PC-3 (cell line): ENCODE results near the gene KCND3. TPM values are rescaled to one million over a fixed set of nuclear protein-coding genes. Genes with fewer than 3 reads are reported as not detected.

Experiments used
- ATAC-seq: fragments of 200-7000 bp; cut with Tn5 transposase; 2 replicates; pipeline ENCODE4 v1.9.1; 2020; ENCODE audit warnings: mild to moderate bottlenecking, moderate library complexity
- BruUV-seq: library from RNA; stranded (reverse); fragments of 400-500 nt; replicated peaks from 2 replicates; lab custom pipeline; 2021; lab: Mats Ljungman, UMichigan
- CTCF ChIA-PET: fragments of 300-600 bp; sonication (Branson Sonifier 250); formaldehyde crosslinking; loops from one replicate; lab custom pipeline; 2022; ENCODE audit warnings: antibody characterized with exemption; lab: Charles Lee
- POLR2A ChIA-PET: fragments of 300-600 bp; sonication (Branson Sonifier 250); formaldehyde crosslinking; loops from one replicate; lab custom pipeline; 2022; ENCODE audit warnings: antibody characterized with exemption; ENCODE audit not compliant: unreplicated experiment; lab: Charles Lee
- DNase-seq: peaks from one replicate; pipeline ENCODE4 v3.0.0-alpha.2; 2015
- H2AFZ ChIP-seq: fragments of 300-600 bp; sonication (generic); 2 replicates; pipeline ENCODE4 v1.6.0; 2016; ENCODE audit warnings: antibody characterized with exemption, low read length
- H3F3A ChIP-seq: fragments of 300-600 bp; sonication (generic); one replicate; pipeline ENCODE4 v1.6.0; 2017; ENCODE audit warnings: antibody characterized with exemption, low read length, control low read depth, mild to moderate bottlenecking; ENCODE audit not compliant: unreplicated experiment
- H3K27ac ChIP-seq: fragments of 300-600 bp; sonication (generic); 2 replicates; pipeline ENCODE4 v1.5.1; 2016; ENCODE audit warnings: mild to moderate bottlenecking, low read length
- H3K27me3 ChIP-seq: fragments of 300-600 bp; sonication (generic); 2 replicates; pipeline ENCODE4 v1.6.1; 2016; ENCODE audit warnings: low read length, mixed read lengths
- H3K36me3 ChIP-seq: fragments of 300-600 bp; sonication (generic); 2 replicates; pipeline ENCODE4 v1.6.1; 2016; ENCODE audit warnings: low read depth, mixed run types, low read length, mixed read lengths
- H3K4me1 ChIP-seq: fragments of 300-600 bp; sonication (generic); 2 replicates; pipeline ENCODE4 v1.5.1; 2016; ENCODE audit warnings: low read length; ENCODE audit not compliant: insufficient read depth
- H3K4me2 ChIP-seq: fragments of 300-600 bp; sonication (generic); 2 replicates; pipeline ENCODE4 v1.6.0; 2016; ENCODE audit warnings: low read length
- H3K4me3 ChIP-seq: fragments of 300-600 bp; sonication (generic); 2 replicates; pipeline ENCODE4 v1.5.1; 2016; ENCODE audit warnings: mild to moderate bottlenecking, low read length, mixed read lengths
- H3K79me2 ChIP-seq: fragments of 300-600 bp; sonication (generic); 2 replicates; pipeline ENCODE4 v1.6.1; 2017; ENCODE audit warnings: low read length, mixed read lengths
- H3K9ac ChIP-seq: fragments of 300-600 bp; sonication (generic); 2 replicates; pipeline ENCODE4 v1.6.0; 2016; ENCODE audit warnings: mild to moderate bottlenecking, low read length
- H3K9me2 ChIP-seq: fragments of 300-600 bp; sonication (generic); replicated peaks from 2 replicates; pipeline ENCODE4 v1.6.1; 2016; ENCODE audit warnings: mixed run types, low read length, mixed read lengths
- H3K9me3 ChIP-seq: fragments of 300-600 bp; sonication (generic); 2 replicates; pipeline ENCODE4 v1.6.1; 2016; ENCODE audit warnings: low read length, mixed read lengths
- H4K20me1 ChIP-seq: fragments of 300-600 bp; sonication (generic); 2 replicates; pipeline ENCODE4 v1.6.1; 2016; ENCODE audit warnings: low read length, mixed read lengths
- CTCF ChIP-seq: fragments of 300-600 bp; sonication (generic); conservative IDR thresholded peaks from 2 replicates; pipeline ENCODE4 v1.5.1; 2017; ENCODE audit warnings: antibody characterized with exemption, low read depth, mild to moderate bottlenecking, low read length
- EZH2 ChIP-seq: fragments of 300-600 bp; sonication (generic); IDR thresholded peaks from one replicate; pipeline ENCODE4 v1.6.1; 2017; ENCODE audit warnings: antibody characterized with exemption, mild to moderate bottlenecking, low read length; ENCODE audit not compliant: unreplicated experiment
- EZH2phosphoT487 ChIP-seq: fragments of 300-600 bp; sonication (generic); IDR thresholded peaks from 2 replicates; pipeline ENCODE4 v1.6.1; 2018; ENCODE audit warnings: mild to moderate bottlenecking, antibody characterized with exemption, low read length, borderline replicate concordance
- intact Hi-C: fragments of 100-400 bp; cut with micrococcal nuclease; formaldehyde crosslinking; loops from 2 replicates; pipeline ENCODE4 v1.9.0; 2023
- total RNA-seq: library from RNA; depleted of rRNA; stranded (reverse); fragments of >200 nt; gene quantifications from 2 replicates; pipeline ENCODE4 v1.2.3, GENCODE V29; 2014

KCND3 gene
- total RNA-seq, 1 experiment from 2014 or later: not detected

GRCh38 chr1:111976842-111977241, 12.6 kb downstream of the KCND3 start:
- POLR2A ChIA-PET: no interaction called here
- intact Hi-C loops: no loop called here
- no peak for ATAC-seq

GRCh38 chr1:111976332-111976731, 13.1 kb downstream of the KCND3 start:
- POLR2A ChIA-PET: no interaction called here
- peak; percentile 71 for ATAC-seq

More at GRCh38 chr1:111976842-111977241, 12.6 kb downstream of the KCND3 start:
- no peak overlapping the region for H3K27ac ChIP-seq
- no peak overlapping the region for H2AFZ ChIP-seq
- H3K9ac ChIP-seq: no peak overlapping the region
- peaks cover 48% of the 10 kb centered on the region for H3K27me3 ChIP-seq
- CTCF ChIA-PET: interaction anchor here (0.7 kb wide), 1 partner anchor 496 kb away, joined by 3 read pairs; no protein-coding TSS in a partner anchor
- no peaks in the 10 kb centered on the region for H4K20me1 ChIP-seq
- peaks cover 12% of the 10 kb centered on the region; the same call in 1 of the 2 replicates for H3K4me1 ChIP-seq
- no peaks in the 10 kb centered on the region for H3K9me3 ChIP-seq
- H3K9me2 ChIP-seq: no peaks in the 10 kb centered on the region
- no TSS peak for BruUV-seq
- no peak for DNase-seq
- H3F3A ChIP-seq: no peaks in the 10 kb centered on the region
- no peaks in the 10 kb centered on the region for H3K36me3 ChIP-seq
- H3K79me2 ChIP-seq: no peaks in the 10 kb centered on the region
- TF ChIP-seq EZH2 (no peak), EZH2phosphoT487 (no peak), CTCF (no peak)
- H3K4me2 ChIP-seq: peak overlapping the region; percentile 16; the same call in 1 of the 2 replicates
- no peak overlapping the region for H3K4me3 ChIP-seq

More at GRCh38 chr1:111976332-111976731, 13.1 kb downstream of the KCND3 start:
- H3K9me2 ChIP-seq: no peaks in the 10 kb centered on the region
- no peaks in the 10 kb centered on the region for H4K20me1 ChIP-seq
- H2AFZ ChIP-seq: no peak overlapping the region
- H3K9ac ChIP-seq: no peak overlapping the region
- peak; percentile 69 for DNase-seq
- no peak for TF ChIP-seq EZH2
- TF ChIP-seq CTCF: no peak
- no peak for TF ChIP-seq EZH2phosphoT487
- peaks cover 12% of the 10 kb centered on the region; the same call in 1 of the 2 replicates for H3K4me1 ChIP-seq
- CTCF ChIA-PET: interaction anchor here (0.7 kb wide), 1 partner anchor 496 kb away, joined by 3 read pairs; no protein-coding TSS in a partner anchor
- peaks cover 49% of the 10 kb centered on the region for H3K27me3 ChIP-seq
- H3K36me3 ChIP-seq: no peaks in the 10 kb centered on the region
- H3F3A ChIP-seq: no peaks in the 10 kb centered on the region
- H3K4me3 ChIP-seq: no peak overlapping the region
- no TSS peak for BruUV-seq
- intact Hi-C loops: no loop called here
- no peak overlapping the region for H3K27ac ChIP-seq
- peak overlapping the region; percentile 16; the same call in 1 of the 2 replicates for H3K4me2 ChIP-seq
- no peaks in the 10 kb centered on the region for H3K79me2 ChIP-seq
- no peaks in the 10 kb centered on the region for H3K9me3 ChIP-seq
